T-helper 2 cell treated with Interferon-gamma antibody and Interleukin-4, amounts not matched to agents 5 μg/mL and 100 μg/mL, for 36 hours (primary cell): Measurements from ENCODE around the gene CCDC8.
"Not testable (repeated sequence)": the region's sequence is repeated elsewhere in the genome, so short reads cannot be mapped to it uniquely, and the experiment has no call there.

Experiments
- DNase-seq: peaks from one replicate; pipeline ENCODE4 v3.0.0; 2021; ENCODE audit warnings: low spot score
- H3K27ac Mint-ChIP-seq: one replicate; pipeline ENCODE4 v1.8.0; 2021; ENCODE audit warnings: mild to moderate bottlenecking, mixed read lengths
- H3K27me3 Mint-ChIP-seq: one replicate; pipeline ENCODE4 v1.8.0; 2021; ENCODE audit warnings: low read depth, mixed read lengths
- H3K36me3 Mint-ChIP-seq: one replicate; pipeline ENCODE4 v1.8.0; 2021; ENCODE audit warnings: low read depth, mixed read lengths
- H3K4me1 Mint-ChIP-seq: one replicate; pipeline ENCODE4 v1.8.0; 2021; ENCODE audit warnings: low read depth, mixed read lengths
- H3K4me3 Mint-ChIP-seq: one replicate; pipeline ENCODE4 v1.8.0; 2022; ENCODE audit warnings: mild to moderate bottlenecking, moderate library complexity, mixed read lengths
- H3K9me3 Mint-ChIP-seq: one replicate; pipeline ENCODE4 v1.8.0; 2021; ENCODE audit warnings: mixed read lengths

Gene CCDC8

GRCh38 chr19:46404055-46404752 is 9.2 kb downstream of the CCDC8 start:
- DNase-seq = no peak
- no peak overlapping the region for H3K27ac Mint-ChIP-seq
- H3K9me3 Mint-ChIP-seq = no peaks in the 10 kb centered on the region
- peak overlapping the region; percentile 40 for H3K4me3 Mint-ChIP-seq
- peaks cover 9% of the 10 kb centered on the region for H3K4me1 Mint-ChIP-seq
- peaks cover 58% of the 10 kb centered on the region for H3K27me3 Mint-ChIP-seq
- no peaks in the 10 kb centered on the region for H3K36me3 Mint-ChIP-seq

DNA sequence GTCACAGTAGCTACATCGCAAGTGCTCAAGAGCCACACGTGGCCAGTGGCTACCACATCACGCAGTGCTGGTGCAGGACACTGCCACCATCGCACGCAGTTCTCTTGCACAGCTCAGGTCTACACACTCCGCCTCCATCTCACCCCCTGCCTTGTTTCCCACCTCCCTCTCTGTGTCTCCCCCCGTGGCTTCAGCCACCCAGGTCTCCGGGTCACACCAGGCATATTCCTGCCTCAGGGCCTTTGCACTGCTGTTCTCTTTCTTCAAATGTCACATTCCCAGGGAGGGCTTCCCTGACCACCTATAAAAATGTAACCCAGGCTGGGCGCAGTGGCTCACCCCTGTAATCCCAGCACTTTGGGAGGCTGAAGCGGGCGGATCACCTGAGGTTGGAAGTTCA is 10.6 kb downstream of the CCDC8 start:
- Mint-ChIP-seq H3K27me3 (peaks cover 49% of the 10 kb centered on the region), H3K27ac (no peak overlapping the region), H3K4me3 (no peak overlapping the region)

GRCh38 chr19:46397801-46398479 is 15.4 kb downstream of the CCDC8 start:
- not testable (repeated sequence) for DNase-seq, H3K36me3 Mint-ChIP-seq, H3K4me3 Mint-ChIP-seq, H3K9me3 Mint-ChIP-seq, H3K4me1 Mint-ChIP-seq, H3K27ac Mint-ChIP-seq
- peaks cover 13% of the 10 kb centered on the region for H3K27me3 Mint-ChIP-seq

More for the DNA sequence above, 10.6 kb downstream of the CCDC8 start:
- peaks cover 7% of the 10 kb centered on the region for H3K4me1 Mint-ChIP-seq
- H3K9me3 Mint-ChIP-seq = no peaks in the 10 kb centered on the region
- no peaks in the 10 kb centered on the region for H3K36me3 Mint-ChIP-seq
- DNase-seq = no peak

DNA sequence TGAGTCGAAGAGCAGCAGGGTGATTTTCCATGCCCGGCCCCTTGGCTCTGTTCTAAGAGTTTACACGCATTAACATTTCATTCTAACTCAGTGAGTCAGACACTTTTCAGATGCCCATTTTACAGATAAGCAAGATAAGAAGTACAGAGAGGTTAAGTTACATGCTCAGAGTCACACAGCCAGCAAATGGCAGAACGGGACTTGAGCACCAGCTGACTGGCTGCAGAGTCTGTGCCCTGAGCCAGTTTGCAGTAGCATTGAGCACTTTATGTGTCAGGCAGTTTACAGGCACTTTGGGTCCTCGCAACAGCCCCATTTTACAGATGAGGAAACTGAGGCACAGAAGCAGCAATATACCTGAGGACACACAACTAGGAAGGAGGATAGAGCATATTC is 19.0 kb downstream of the CCDC8 start:
- H3K27me3 Mint-ChIP-seq = peaks cover 5% of the 10 kb centered on the region

DNA sequence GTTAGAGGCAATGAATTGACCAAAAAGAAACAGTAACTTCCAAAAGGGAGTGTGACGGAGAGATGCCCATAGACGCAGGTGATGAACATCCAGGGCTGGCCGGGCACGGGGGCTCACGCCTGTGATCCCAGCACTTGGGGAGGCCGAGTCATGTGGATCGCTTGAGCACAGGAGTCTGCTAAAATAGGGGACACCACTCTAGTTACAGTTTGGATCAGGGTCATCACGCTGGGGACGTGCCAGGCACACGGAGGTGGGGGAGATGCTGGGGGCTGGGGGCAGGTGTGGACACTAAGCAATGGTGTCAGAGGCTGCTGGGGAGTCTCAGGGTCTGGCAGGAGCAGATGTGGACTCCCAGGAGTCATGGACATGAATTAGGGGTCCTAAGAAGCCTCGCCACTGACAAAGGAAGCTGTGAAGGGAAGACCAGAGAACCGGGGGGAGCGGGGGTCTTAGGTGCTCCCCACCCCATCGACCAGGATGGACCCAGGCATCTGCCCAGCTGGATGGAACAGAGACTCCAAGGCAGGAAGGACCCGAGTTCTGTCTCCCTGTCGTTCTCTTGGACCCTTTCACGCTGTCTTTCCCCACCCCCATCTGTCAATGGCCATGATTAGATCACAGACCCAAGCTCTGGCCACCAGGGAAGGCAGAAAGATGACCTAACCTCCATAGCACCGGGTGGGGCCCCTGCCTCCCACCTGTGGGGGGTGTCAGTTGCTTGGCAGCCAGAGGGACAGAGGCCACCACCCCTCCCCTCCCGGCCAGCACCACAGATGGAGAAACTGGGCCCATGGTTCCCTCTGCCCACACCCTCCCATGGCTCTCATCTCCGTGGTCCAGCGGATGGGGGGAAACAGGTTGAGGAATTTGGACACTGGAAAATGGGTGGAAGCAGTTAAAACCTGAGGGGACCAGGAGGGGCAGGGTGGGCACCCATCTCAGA is 19.6 kb downstream of the CCDC8 start:
- H3K4me1 Mint-ChIP-seq = peaks cover 2% of the 10 kb centered on the region
- peaks cover 24% of the 10 kb centered on the region for H3K36me3 Mint-ChIP-seq
- no peak for DNase-seq
- no peak overlapping the region for H3K4me3 Mint-ChIP-seq
- H3K27me3 Mint-ChIP-seq = peaks cover 3% of the 10 kb centered on the region
- no peak overlapping the region for H3K27ac Mint-ChIP-seq
- no peaks in the 10 kb centered on the region for H3K9me3 Mint-ChIP-seq

More for the DNA sequence above, 19.0 kb downstream of the CCDC8 start:
- DNase-seq = no peak
- Mint-ChIP-seq H3K9me3 (no peaks in the 10 kb centered on the region), H3K27ac (no peak overlapping the region), H3K4me1 (peaks cover 2% of the 10 kb centered on the region), H3K36me3 (peaks cover 18% of the 10 kb centered on the region), H3K4me3 (peak overlapping the region; percentile 38)

- DNase-seq = no peak
- Mint-ChIP-seq H3K36me3 (peaks cover 32% of the 10 kb centered on the region), H3K4me3 (no peak overlapping the region), H3K27ac (no peak overlapping the region), H3K9me3 (no peaks in the 10 kb centered on the region), H3K27me3 (peaks cover 2% of the 10 kb centered on the region), H3K4me1 (peaks cover 2% of the 10 kb centered on the region)
Observed at GRCh38 chr19:46392837-46393236, 20.5 kb downstream of the CCDC8 start.

DNA sequence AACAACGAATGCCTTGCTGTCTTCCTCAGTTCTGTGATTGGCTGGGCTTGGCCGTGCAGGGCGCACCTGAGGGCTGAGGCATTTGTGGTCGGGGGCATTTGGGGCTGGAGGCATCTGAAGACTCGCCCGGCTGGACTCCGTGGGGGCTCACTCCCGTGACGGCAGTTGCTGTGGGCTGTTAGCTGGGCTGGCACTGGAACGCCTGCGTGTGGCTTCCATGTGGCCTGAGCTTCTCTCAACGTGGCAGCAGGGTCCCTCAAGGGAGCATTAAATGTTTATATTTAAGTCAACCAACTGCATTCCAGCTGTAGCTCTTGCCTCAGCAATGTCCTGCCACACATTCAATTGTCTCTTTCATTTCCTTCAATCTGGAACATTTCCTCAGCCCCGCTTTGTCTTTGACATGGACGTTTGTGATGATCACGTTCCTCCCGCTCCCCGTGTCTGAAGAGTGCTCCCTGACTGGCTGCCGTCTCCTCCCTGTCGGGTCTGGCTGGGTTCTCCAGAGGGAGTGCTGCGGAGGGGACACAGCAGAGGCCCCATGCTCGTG is 21.0 kb downstream of the CCDC8 start:
- DNase-seq = no peak
- H3K36me3 Mint-ChIP-seq = peaks cover 37% of the 10 kb centered on the region
- H3K4me3 Mint-ChIP-seq = no peak overlapping the region
- no peak overlapping the region for H3K27ac Mint-ChIP-seq
- peaks cover 2% of the 10 kb centered on the region for H3K4me1 Mint-ChIP-seq
- no peaks in the 10 kb centered on the region for H3K27me3 Mint-ChIP-seq
- H3K9me3 Mint-ChIP-seq = no peaks in the 10 kb centered on the region

DNA sequence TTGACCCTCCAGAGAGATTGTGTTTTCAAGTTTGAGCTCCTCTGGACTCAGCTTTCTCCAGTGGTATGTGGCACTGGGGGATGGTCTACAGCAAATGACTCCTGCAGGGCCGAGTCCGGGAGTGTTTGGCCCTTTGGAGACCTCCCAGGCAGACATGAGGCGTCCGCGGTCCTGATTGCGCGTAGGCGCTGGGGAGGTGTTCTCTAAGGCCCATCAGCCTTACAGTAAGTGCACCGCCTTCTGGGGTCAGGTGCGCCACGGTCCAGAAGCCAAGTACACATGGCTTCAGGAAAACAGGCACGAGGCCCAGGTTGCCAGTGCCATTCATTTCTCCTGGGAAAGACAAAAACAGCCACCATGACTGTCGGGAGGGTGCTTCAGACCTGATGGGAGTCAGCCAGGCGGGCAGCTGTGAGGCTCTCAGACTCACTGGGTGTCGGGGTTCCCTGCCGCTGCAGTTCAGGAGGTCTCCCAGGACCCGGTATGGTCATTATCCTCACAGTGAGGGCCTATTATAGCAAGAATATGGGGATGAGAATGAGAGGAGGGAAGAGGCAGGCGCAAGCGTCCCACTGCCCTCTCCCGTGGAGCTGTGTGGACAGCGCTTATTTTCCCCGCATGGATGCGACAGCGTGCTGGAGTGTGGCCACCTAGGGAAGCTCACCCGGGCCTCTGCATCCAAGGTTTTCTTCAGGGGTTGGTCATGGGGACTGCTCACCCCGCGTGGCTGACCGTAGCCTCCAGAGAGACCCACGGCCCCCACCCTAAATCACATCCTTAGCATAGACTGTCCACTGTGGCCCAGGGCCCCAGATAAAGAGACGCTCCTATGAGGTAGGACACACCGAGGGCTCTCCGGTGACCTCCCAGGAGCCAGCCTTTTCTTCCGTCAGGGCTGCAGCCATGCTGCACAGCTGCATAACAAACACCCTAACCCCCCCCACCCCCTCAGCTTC is 21.8 kb downstream of the CCDC8 start:
- no peak overlapping the region for H3K4me3 Mint-ChIP-seq
- H3K36me3 Mint-ChIP-seq = peaks cover 43% of the 10 kb centered on the region

DNA sequence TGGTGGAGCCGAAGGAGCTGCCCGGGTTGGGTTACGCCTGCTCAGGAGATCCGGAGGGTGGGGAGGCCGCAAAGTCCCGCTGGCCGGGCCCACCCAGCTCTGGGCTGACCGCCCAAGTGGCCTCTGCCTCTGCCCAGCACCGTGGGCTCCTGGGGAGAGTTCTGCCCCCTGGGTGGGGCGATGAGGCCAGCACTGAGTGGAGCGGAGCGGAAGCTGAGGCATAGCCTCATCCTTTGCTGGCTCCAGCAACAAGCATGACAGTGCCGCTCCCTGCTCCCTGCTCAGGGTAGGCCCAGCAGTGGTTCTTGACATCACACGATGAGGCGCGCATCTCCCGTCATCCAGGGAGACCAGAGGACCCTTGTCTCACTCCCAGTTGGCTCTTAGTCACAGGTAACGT is 22.5 kb downstream of the CCDC8 start:
- Mint-ChIP-seq H3K9me3 (no peaks in the 10 kb centered on the region), H3K36me3 (peaks cover 46% of the 10 kb centered on the region), H3K27ac (no peak overlapping the region), H3K4me3 (no peak overlapping the region), H3K4me1 (peaks cover 2% of the 10 kb centered on the region), H3K27me3 (no peaks in the 10 kb centered on the region)
- no peak for DNase-seq

More for the DNA sequence above, 21.8 kb downstream of the CCDC8 start:
- Mint-ChIP-seq H3K27me3 (no peaks in the 10 kb centered on the region), H3K9me3 (no peaks in the 10 kb centered on the region), H3K27ac (no peak overlapping the region), H3K4me1 (peaks cover 2% of the 10 kb centered on the region)
- DNase-seq = no peak

DNA sequence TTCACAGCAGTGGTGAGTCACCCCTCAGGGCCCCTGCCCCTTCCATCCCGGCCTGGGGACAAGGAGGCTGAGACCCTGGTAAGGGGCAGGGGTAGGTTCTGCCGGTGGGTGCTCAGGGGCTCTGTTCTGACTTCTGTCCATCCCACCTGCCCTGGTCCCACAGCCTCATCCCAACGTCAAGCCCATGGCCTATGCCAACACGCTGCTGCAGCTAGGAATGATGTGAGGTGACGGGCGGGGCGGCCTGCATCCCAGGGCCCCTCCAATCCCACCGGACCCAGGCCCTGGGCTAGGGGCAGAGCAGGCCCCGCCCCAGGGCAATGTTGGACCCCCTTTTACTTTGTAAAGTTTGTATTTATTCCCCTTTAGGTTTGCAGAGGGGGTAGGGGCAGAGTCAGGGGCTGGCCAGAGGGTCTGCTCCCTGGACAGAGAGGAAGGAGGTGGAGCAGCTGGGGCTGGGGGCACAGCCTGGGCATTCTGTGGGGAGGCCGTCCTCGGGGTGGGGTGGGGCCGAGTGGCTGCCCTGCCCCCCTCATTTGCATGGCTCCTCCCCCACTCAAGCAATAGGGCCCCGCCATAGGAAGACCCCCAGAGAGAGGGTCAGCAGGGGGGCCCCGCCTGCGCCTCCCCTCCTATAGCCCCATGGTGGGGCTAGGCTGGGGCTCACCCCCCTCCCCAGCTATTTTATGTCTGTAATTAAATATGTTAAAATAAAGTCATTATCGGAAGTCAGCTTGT is 23.1 kb downstream of the CCDC8 start:
- Mint-ChIP-seq H3K9me3 (no peaks in the 10 kb centered on the region), H3K36me3 (peaks cover 49% of the 10 kb centered on the region), H3K4me1 (peaks cover 2% of the 10 kb centered on the region), H3K27me3 (no peaks in the 10 kb centered on the region), H3K4me3 (no peak overlapping the region), H3K27ac (no peak overlapping the region)
- no peak for DNase-seq

- DNase-seq = no peak
- Mint-ChIP-seq H3K9me3 (no peaks in the 10 kb centered on the region), H3K27me3 (no peaks in the 10 kb centered on the region), H3K36me3 (peaks cover 63% of the 10 kb centered on the region), H3K4me3 (no peak overlapping the region), H3K4me1 (no peaks in the 10 kb centered on the region), H3K27ac (no peak overlapping the region)
Observed at GRCh38 chr19:46388311-46389095, 24.9 kb downstream of the CCDC8 start.

- Mint-ChIP-seq H3K36me3 (peaks cover 63% of the 10 kb centered on the region), H3K9me3 (no peaks in the 10 kb centered on the region), H3K27me3 (no peaks in the 10 kb centered on the region), H3K4me1 (no peaks in the 10 kb centered on the region), H3K4me3 (no peak overlapping the region), H3K27ac (no peak overlapping the region)
- DNase-seq = no peak
Observed at GRCh38 chr19:46387713-46388130, 25.6 kb downstream of the CCDC8 start.
